ENCODE data around the gene RRP1B. TPM values are rescaled to one million over a fixed set of nuclear protein-coding genes. Genes with fewer than 3 reads are reported as not detected.

RRP1B gene
- total RNA-seq, 1 donor from 2014 or later: 47.4 TPM

- Histone ChIP-seq H3K4me3 (ENCODE audit: low read depth, low read length) (no peak overlapping the region), H3K27me3 (ENCODE audit: control insufficient read depth, insufficient read depth, low read length) (no peaks in the 10 kb centered on the region), H3K36me3 (ENCODE audit: control insufficient read depth, insufficient read depth, low read length) (no peaks in the 10 kb centered on the region)
- DNase-seq (ENCODE audit: low read depth): no peak
- TF ChIP-seq CTCF (IDR thresholded peaks at IDR 0.05; ENCODE audit: insufficient read depth, low read length, poor library complexity, severe bottlenecking): no peak
Observed at GRCh38 chr21:43637530-43638158, 21.7 kb upstream of the RRP1B start.

DNA sequence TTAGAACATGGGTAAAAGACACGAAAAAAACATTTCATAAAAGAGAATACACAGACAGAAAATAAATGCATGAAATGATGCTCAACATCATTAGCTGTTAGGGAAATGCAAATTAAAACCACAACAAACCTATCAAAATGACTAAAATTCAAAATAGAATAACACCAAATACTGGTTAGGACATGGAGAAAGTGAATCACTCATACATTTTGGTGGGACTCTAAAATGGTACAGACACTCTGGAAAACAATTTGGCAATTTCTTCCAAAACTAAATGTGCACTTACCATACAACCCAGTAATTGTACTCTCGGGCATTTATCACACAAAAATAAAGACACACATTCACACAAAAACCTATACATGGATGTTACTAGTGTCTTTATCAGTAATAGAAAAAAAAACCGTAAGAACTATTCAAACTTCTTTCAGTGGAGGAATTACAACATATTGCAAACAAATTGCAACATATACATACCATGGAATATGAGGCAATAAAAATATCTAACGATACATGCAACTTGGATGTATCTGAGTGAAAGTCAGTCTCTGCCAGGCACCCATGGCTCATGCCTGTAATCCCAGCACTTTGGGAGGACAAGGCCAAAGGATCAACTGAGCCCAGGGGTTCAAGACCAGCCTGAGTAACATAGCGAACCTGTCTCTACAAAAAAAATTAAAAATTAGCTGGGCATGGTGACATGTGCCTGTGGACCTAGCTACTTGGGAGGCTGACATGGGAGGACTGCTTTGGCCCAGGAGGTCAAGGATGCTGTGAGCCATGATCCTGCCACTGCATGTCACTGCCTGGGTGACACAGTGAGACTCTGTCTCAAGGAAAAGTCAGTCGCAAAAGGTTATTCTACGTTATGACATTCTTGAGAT lies 19.6 kb upstream of the RRP1B start:
- DNase-seq (ENCODE audit: low read depth): no peak
- Histone ChIP-seq H3K27me3 (ENCODE audit: control insufficient read depth, insufficient read depth, low read length) (no peaks in the 10 kb centered on the region), H3K36me3 (ENCODE audit: control insufficient read depth, insufficient read depth, low read length) (no peaks in the 10 kb centered on the region), H3K4me3 (ENCODE audit: low read depth, low read length) (no peak overlapping the region)
- no peak for TF ChIP-seq CTCF (IDR thresholded peaks at IDR 0.05; ENCODE audit: insufficient read depth, low read length, poor library complexity, severe bottlenecking)

GRCh38 chr21:43640400-43640799 lies 19.0 kb upstream of the RRP1B start:
- DNase-seq (ENCODE audit: low read depth): no peak
- Histone ChIP-seq H3K36me3 (ENCODE audit: control insufficient read depth, insufficient read depth, low read length) (no peaks in the 10 kb centered on the region), H3K4me3 (ENCODE audit: low read depth, low read length) (no peak overlapping the region), H3K27me3 (ENCODE audit: control insufficient read depth, insufficient read depth, low read length) (no peaks in the 10 kb centered on the region)
- TF ChIP-seq CTCF (IDR thresholded peaks at IDR 0.05; ENCODE audit: insufficient read depth, low read length, poor library complexity, severe bottlenecking): no peak

DNA sequence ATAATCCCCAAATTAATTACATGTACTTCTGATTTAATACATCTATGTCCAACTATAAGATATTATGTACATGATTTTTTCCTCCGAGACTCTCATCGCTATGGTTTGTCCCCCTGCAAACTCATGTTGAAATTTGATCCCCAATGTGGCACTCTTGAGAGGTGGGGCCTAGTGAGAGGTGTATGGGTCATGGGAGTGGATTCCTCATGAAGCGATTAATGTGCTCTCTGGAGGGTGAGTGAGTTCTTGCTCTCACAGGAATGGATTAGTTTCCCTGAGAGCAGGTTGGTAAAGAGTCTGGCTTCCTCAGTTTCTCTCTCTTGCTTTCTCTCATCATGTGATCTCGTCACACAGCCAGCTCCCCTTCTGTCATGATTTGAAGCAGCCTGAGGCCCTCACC lies 16.2 kb upstream of the RRP1B start:
- Histone ChIP-seq H3K36me3 (ENCODE audit: control insufficient read depth, insufficient read depth, low read length) (no peaks in the 10 kb centered on the region), H3K4me3 (ENCODE audit: low read depth, low read length) (no peak overlapping the region), H3K27me3 (ENCODE audit: control insufficient read depth, insufficient read depth, low read length) (no peaks in the 10 kb centered on the region)
- no peak for DNase-seq (ENCODE audit: low read depth)
- TF ChIP-seq CTCF (IDR thresholded peaks at IDR 0.05; ENCODE audit: insufficient read depth, low read length, poor library complexity, severe bottlenecking): no peak

GRCh38 chr21:43644071-43644470 lies 15.3 kb upstream of the RRP1B start:
- no peak for DNase-seq (ENCODE audit: low read depth)
- H3K27me3 ChIP-seq (ENCODE audit: control insufficient read depth, insufficient read depth, low read length): no peaks in the 10 kb centered on the region
- no peaks in the 10 kb centered on the region for H3K36me3 ChIP-seq (ENCODE audit: control insufficient read depth, insufficient read depth, low read length)
- no peak overlapping the region for H3K4me3 ChIP-seq (ENCODE audit: low read depth, low read length)
- no peak for TF ChIP-seq CTCF (IDR thresholded peaks at IDR 0.05; ENCODE audit: insufficient read depth, low read length, poor library complexity, severe bottlenecking)
